B cell (primary cell): ENCODE results near the gene TP63. TPM values are rescaled to one million over a fixed set of nuclear protein-coding genes. Genes with fewer than 3 reads are reported as not detected.

Source experiments
- ATAC-seq: fragments of 200-7000 bp; cut with Tn5 transposase; one replicate; pipeline ENCODE4 v1.10.0; 2021; ENCODE audit warnings: low read depth, mild to moderate bottlenecking, moderate number of reproducible peaks, moderate library complexity
- CTCF ChIA-PET: fragments of 350-600 bp; sonication (Branson Sonifier 250); formaldehyde crosslinking; loops from one replicate; lab custom pipeline; 2021; ENCODE audit warnings: antibody characterized with exemption, inconsistent platforms; lab: Charles Lee
- POLR2A ChIA-PET: fragments of 350-600 bp; sonication (Branson Sonifier 250); formaldehyde crosslinking; loops from one replicate; lab custom pipeline; 2021; ENCODE audit warnings: antibody characterized with exemption; lab: Charles Lee
- DNase-seq: peaks from one replicate; pipeline ENCODE4 v3.0.0; 2013
- H2AFZ ChIP-seq: 2 replicates; pipeline ENCODE4 v1.6.1; 2012; ENCODE audit warnings: mild to moderate bottlenecking, low read depth, low read length; ENCODE audit not compliant: insufficient read depth, poor library complexity, severe bottlenecking
- H3K27ac ChIP-seq, 2 donors: 1 replicate in 1 of 2; 2 replicates in 1 of 2; pipeline ENCODE4 v1.5.1; 2012 to 2013; ENCODE audit warnings: low read length in 2 of 2, mild to moderate bottlenecking in 2 of 2, moderate library complexity in 1 of 2
- H3K27me3 ChIP-seq, 4 experiments: fragments of 200-600 bp in 1 of 4; sonication (generic) in 1 of 4; replicated peaks in 1 of 4; 1 replicate in 2 of 4; 2 replicates in 2 of 4; pipeline versions ENCODE4 v1.6.1 to v1.7.0; 2013 to 2016; ENCODE audit warnings: low read length in 3 of 4, mild to moderate bottlenecking in 2 of 4, mixed read lengths in 1 of 4, moderate library complexity in 1 of 4; ENCODE audit not compliant: insufficient read depth in 4 of 4, control insufficient read depth in 3 of 4; ENCODE audit errors: control extremely low read depth in 1 of 4
- H3K36me3 ChIP-seq, 2 experiments: replicated peaks in 1 of 2; 1 replicate in 1 of 2; 2 replicates in 1 of 2; pipeline versions ENCODE4 v1.6.1 to v1.7.1; 2013; ENCODE audit warnings: low read length in 1 of 2; ENCODE audit not compliant: insufficient read depth in 2 of 2, control insufficient read depth in 1 of 2; ENCODE audit errors: control extremely low read depth in 1 of 2, extremely low read depth in 1 of 2
- H3K4me1 ChIP-seq, 2 donors: fragments of 200-600 bp in 1 of 2; sonication (generic) in 1 of 2; 1 replicate in 1 of 2; 2 replicates in 1 of 2; pipeline versions ENCODE4 v1.5.1 to v1.6.1; 2013 to 2017; ENCODE audit warnings: low read length in 2 of 2; ENCODE audit not compliant: control insufficient read depth in 2 of 2, insufficient read depth in 2 of 2
- H3K4me2 ChIP-seq: replicated peaks from 2 replicates; pipeline ENCODE3; 2012; ENCODE audit warnings: mild to moderate bottlenecking, low read depth, low read length; ENCODE audit not compliant: poor library complexity, severe bottlenecking
- H3K4me3 ChIP-seq, 5 experiments: fragments of 200-600 bp in 1 of 5; sonication (generic) in 1 of 5; 1 replicate in 3 of 5; 2 replicates in 2 of 5; pipeline versions ENCODE4 v1.5.1 to v1.7.0; 2011 to 2016; ENCODE audit warnings: low read length in 4 of 5, mild to moderate bottlenecking in 4 of 5, low read depth in 2 of 5, control low read depth in 1 of 5, moderate library complexity in 1 of 5; ENCODE audit not compliant: insufficient read depth in 1 of 5; ENCODE audit errors: control extremely low read depth in 1 of 5, extremely low read depth in 1 of 5
- H3K79me2 ChIP-seq: fragments of 200-600 bp; sonication (generic); one replicate; pipeline ENCODE4 v1.6.0; 2016; ENCODE audit warnings: low read length; ENCODE audit not compliant: control insufficient read depth, insufficient read depth
- H3K9ac ChIP-seq: fragments of 200-600 bp; sonication (generic); 2 replicates; pipeline ENCODE4 v1.6.1; 2017; ENCODE audit warnings: mild to moderate bottlenecking, low read length, moderate library complexity
- H3K9me3 ChIP-seq, 3 donors: one replicate each; pipeline versions ENCODE4 v1.6.1 to v1.7.1; 2013; ENCODE audit warnings: low read length in 2 of 3; ENCODE audit not compliant: control insufficient read depth in 2 of 3, insufficient read depth in 1 of 3; ENCODE audit errors: control extremely low read depth in 1 of 3
- H4K20me1 ChIP-seq: 2 replicates; pipeline ENCODE4 v1.6.0; 2012; ENCODE audit warnings: mild to moderate bottlenecking, low read length; ENCODE audit not compliant: insufficient read depth, control insufficient read depth, poor library complexity, severe bottlenecking
- H3K27ac Mint-ChIP-seq: one replicate; pipeline ENCODE4 v1.8.0; 2021; ENCODE audit warnings: mixed read lengths
- H3K27me3 Mint-ChIP-seq: one replicate; pipeline ENCODE4 v1.8.0; 2021; ENCODE audit warnings: mixed read lengths
- H3K4me1 Mint-ChIP-seq: one replicate; pipeline ENCODE4 v1.8.0; 2021; ENCODE audit warnings: mixed read lengths
- H3K4me3 Mint-ChIP-seq: one replicate; pipeline ENCODE4 v1.8.0; 2021; ENCODE audit warnings: mixed read lengths
- H3K9me3 Mint-ChIP-seq: one replicate; pipeline ENCODE4 v1.8.0; 2022; ENCODE audit warnings: mixed read lengths; ENCODE audit not compliant: insufficient read depth
- CTCF ChIP-seq: fragments of 200-600 bp; IDR thresholded peaks from one replicate; pipeline ENCODE4 v1.8.0; 2022; ENCODE audit warnings: antibody characterized with exemption, mild to moderate bottlenecking
- EZH2 ChIP-seq: IDR thresholded peaks from 2 replicates; pipeline ENCODE4 v1.6.1; 2012; ENCODE audit warnings: borderline replicate concordance, low read depth, mild to moderate bottlenecking, moderate library complexity, low read length; ENCODE audit not compliant: insufficient read depth, poor library complexity, severe bottlenecking
- WGBS: methylation state at CpG from one replicate; pipeline ENCODE4 v1.1.5; 2013; ENCODE audit warnings: missing lambda C conversion rate; ENCODE audit not compliant: insufficient coverage; 5-methylcytosine and 5-hydroxymethylcytosine counted together
- intact Hi-C: fragments of 100-400 bp; cut with micrococcal nuclease; formaldehyde crosslinking; loops from one replicate; pipeline ENCODE4 v1.10.0; 2022
- polyA plus RNA-seq: library from polyadenylated mRNA; depleted of rRNA; stranded (reverse); fragments of >200 nt; gene quantifications from 2 replicates; pipeline ENCODE4 v1.2.3, GENCODE V29; 2012
- total RNA-seq, 2 donors: library from RNA; stranded (reverse); fragments of 120-200 nt in 1 of 2; gene quantifications; 1 replicate in 1 of 2; 2 replicates in 1 of 2; pipeline versions ENCODE4 v1.2.3 to v1.2.4, GENCODE V29; 2013 to 2022

Gene TP63
- total and polyA plus RNA-seq, 2 donors (not counting 1 experiment from before 2014, with no cell fraction given): 1.2 to 2.0 TPM

DNA sequence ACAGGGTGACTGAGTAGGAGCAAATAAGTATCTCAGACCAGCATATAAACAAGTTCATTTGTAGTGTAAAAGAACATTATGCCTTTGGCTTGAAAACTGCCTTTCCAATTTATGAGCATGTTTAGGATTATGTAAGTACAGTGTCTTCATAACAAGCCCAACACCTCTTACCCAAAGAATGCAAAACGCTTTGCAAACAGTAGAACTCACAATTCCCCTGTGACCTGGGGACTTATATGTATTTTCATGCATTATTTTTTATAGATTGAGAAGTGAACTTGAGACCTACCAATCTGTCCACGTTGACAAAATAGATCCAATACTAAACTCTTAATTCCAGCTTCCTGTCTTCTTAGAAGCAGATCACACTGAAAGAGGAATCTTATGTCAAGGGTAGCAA is 202.1 kb downstream of the TP63 start:
- Mint-ChIP-seq H3K27me3 (no peaks in the 10 kb centered on the region), H3K27ac (no peak overlapping the region), H3K9me3 (no peaks in the 10 kb centered on the region), H3K4me1 (no peaks in the 10 kb centered on the region), H3K4me3 (no peak overlapping the region)
- no peak for TF ChIP-seq EZH2
- no peak for TF ChIP-seq CTCF
- ChIA-PET CTCF (no interaction called here), POLR2A (no interaction called here)
- no peak for DNase-seq
- no peaks in the 10 kb centered on the region for H4K20me1 ChIP-seq
- no peak overlapping the region for H3K4me2 ChIP-seq
- H3K4me3 ChIP-seq: no peak overlapping the region
- no peak for ATAC-seq
- no peaks in the 10 kb centered on the region for H3K9me3 ChIP-seq
- H3K27ac ChIP-seq: no peak overlapping the region
- no peaks in the 10 kb centered on the region for H3K36me3 ChIP-seq
- intact Hi-C loops: no loop called here
- H3K9ac ChIP-seq: no peak overlapping the region
- no peak overlapping the region for H2AFZ ChIP-seq
- whole genome bisulfite sequencing: no CpG with 5 or more reads among the region's 2 CpGs
- H3K27me3 ChIP-seq: no peaks in the 10 kb centered on the region
- no peaks in the 10 kb centered on the region for H3K79me2 ChIP-seq
- H3K4me1 ChIP-seq: no peaks in the 10 kb centered on the region

DNA sequence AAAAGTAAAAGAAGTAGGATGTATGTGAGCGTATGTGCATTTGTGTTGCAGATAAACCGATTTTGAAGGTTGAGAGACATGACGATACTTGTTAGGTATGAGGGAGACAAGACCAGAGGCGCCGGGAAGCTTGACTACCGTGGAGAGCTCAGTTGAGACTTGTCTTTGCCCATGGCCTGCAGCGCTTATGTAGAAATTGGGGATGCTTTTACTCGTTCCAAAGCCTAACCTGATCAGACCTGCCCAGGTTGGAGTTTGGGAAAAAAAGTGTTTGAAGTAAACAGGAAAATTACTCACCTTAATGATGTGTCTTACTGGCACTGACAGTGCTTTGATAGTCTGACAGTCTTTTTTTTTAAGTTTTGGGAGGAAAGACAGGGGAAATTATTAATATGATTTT is 202.8 kb downstream of the TP63 start:
- POLR2A ChIA-PET: no interaction called here
- CTCF ChIA-PET: no interaction called here
- ATAC-seq (no peak), DNase-seq (no peak)
- Histone ChIP-seq H3K27ac (no peak overlapping the region), H3K4me3 (no peak overlapping the region), H3K9me3 (no peaks in the 10 kb centered on the region), H3K27me3 (no peaks in the 10 kb centered on the region), H3K4me2 (no peak overlapping the region), H3K4me1 (no peaks in the 10 kb centered on the region), H2AFZ (no peak overlapping the region), H4K20me1 (no peaks in the 10 kb centered on the region), H3K79me2 (no peaks in the 10 kb centered on the region), H3K9ac (no peak overlapping the region), H3K36me3 (no peaks in the 10 kb centered on the region)
- 93% methylated on average over 7 of the region's 8 CpGs for WGBS
- no peak overlapping the region for H3K27ac Mint-ChIP-seq
- TF ChIP-seq CTCF: no peak
- TF ChIP-seq EZH2: no peak
- no peaks in the 10 kb centered on the region for H3K27me3 Mint-ChIP-seq
- intact Hi-C loops: no loop called here
- H3K4me1 Mint-ChIP-seq: no peaks in the 10 kb centered on the region
- no peak overlapping the region for H3K4me3 Mint-ChIP-seq
- no peaks in the 10 kb centered on the region for H3K9me3 Mint-ChIP-seq
